OCI-M2 (cell line): Measurements from ENCODE around the gene PLB1.

ENCODE experiments used
- DNase-seq: peaks from one replicate; lab custom pipeline; 2025; ENCODE audit not compliant: unreplicated experiment; lab: John Stamatoyannopoulos, UW

PLB1 gene

GRCh38 chr2:28643327-28643726 is 147.5 kb downstream of the PLB1 start:
- no peak for DNase-seq

- no peak for DNase-seq
These were observed 148.1 kb downstream of the PLB1 start for GRCh38 chr2:28643911-28644334.

GRCh38 chr2:28644760-28645159 is 148.9 kb downstream of the PLB1 start:
- no peak for DNase-seq

- no peak for DNase-seq
These were observed 149.7 kb downstream of the PLB1 start for GRCh38 chr2:28645553-28645952.

- no peak for DNase-seq
These were observed 151.8 kb downstream of the PLB1 start for GRCh38 chr2:28647682-28648081.

GRCh38 chr2:28648147-28648546 is 152.3 kb downstream of the PLB1 start:
- no peak for DNase-seq

- DNase-seq, result no peak
These were observed 153.0 kb downstream of the PLB1 start for GRCh38 chr2:28648671-28649395.

- DNase-seq, result no peak
These were observed 153.8 kb downstream of the PLB1 start for GRCh38 chr2:28649481-28650265.

- DNase-seq, result no peak
These were observed 154.4 kb downstream of the PLB1 start for GRCh38 chr2:28650266-28650584.

- no peak for DNase-seq
These were observed 156.4 kb downstream of the PLB1 start for GRCh38 chr2:28652217-28652616.

GRCh38 chr2:28653892-28654662 is 158.2 kb downstream of the PLB1 start:
- no peak for DNase-seq

- DNase-seq, result no peak
These were observed 158.9 kb downstream of the PLB1 start for GRCh38 chr2:28654663-28655320.

GRCh38 chr2:28656937-28657615 is 161.2 kb downstream of the PLB1 start:
- DNase-seq, result no peak

- DNase-seq, result no peak
These were observed 162.5 kb downstream of the PLB1 start for GRCh38 chr2:28658369-28658768.

- no peak for DNase-seq
These were observed 163.3 kb downstream of the PLB1 start for GRCh38 chr2:28659127-28659526.

- no peak for DNase-seq
These were observed 165.7 kb downstream of the PLB1 start for GRCh38 chr2:28661589-28662001.

GRCh38 chr2:28662044-28662443 is 166.2 kb downstream of the PLB1 start:
- no peak for DNase-seq

GRCh38 chr2:28662468-28663181 is 166.8 kb downstream of the PLB1 start:
- no peak for DNase-seq

- DNase-seq, result no peak
These were observed 167.5 kb downstream of the PLB1 start for GRCh38 chr2:28663359-28663758.
